Measurements from ENCODE around the gene DIDO1. TPM values are rescaled to one million over a fixed set of nuclear protein-coding genes. Genes with fewer than 3 reads are reported as not detected.

Gene DIDO1
- total and polyA plus RNA-seq, 9 of the 15 experiments (the other 6 are each of a cell fraction or from before 2014, with no cell fraction given) = 4.4 to 46.8 (median 31.2) TPM

- ChIA-PET CTCF (ENCODE audit: low intra/inter-chr PET ratio) (no interaction called here), POLR2A (interaction anchor here (0.6 to 3.1 kb wide), 3 partner anchors 15 to 335 kb away, joined by 3 to 14 read pairs (median 3); no protein-coding TSS in a partner anchor)
- FAIRE-seq (no peak), DNase-seq (ENCODE audit: extremely low read depth in 1 of 4, low spot score in 3 of 4) (no peak), ATAC-seq (no peak)
- no peaks in the 10 kb centered on the region for H3K9me3 ChIP-seq (replicated peaks; ENCODE audit: control insufficient read depth, insufficient read depth, low read depth, low read length)
- H3K9ac ChIP-seq (ENCODE audit: insufficient read depth in 1 of 2, low read depth in 2 of 2, low read length in 2 of 2) = peak overlapping the region in 1 of 2 experiments; percentile 47; a peak in 1 of 4 replicates
- no TSS peak for BruUV-seq (replicated peaks)
- no peaks in the 10 kb centered on the region for H3K27me3 ChIP-seq (ENCODE audit: control insufficient read depth in 2 of 2, insufficient read depth in 2 of 2, low read length in 2 of 2)
- peaks cover 100% of the 10 kb centered on the region for H3K79me2 ChIP-seq (ENCODE audit: control insufficient read depth, insufficient read depth, low read length)
- TF ChIP-seq FOXK2 (conservative IDR thresholded peaks at IDR 0.05 in 1 of 2, IDR thresholded peaks at IDR 0.05 in 1 of 2; ENCODE audit: low read depth in 2 of 2) (no peak), DNMT1 (IDR thresholded peaks at IDR 0.05) (no peak), STAG1 (CRISPR knock-in tag; IDR thresholded peaks at IDR 0.05; ENCODE audit: borderline replicate concordance) (0 out of 2 replicates have a peak, but pooled peaks have one; percentile 10)
- H2AFZ ChIP-seq (ENCODE audit: low read depth, low read length) = no peak overlapping the region
- H3K4me3 ChIP-seq = no peak overlapping the region
- in situ Hi-C loops (cut with MboI) = no loop called here
- WGBS (ENCODE audit: insufficient coverage, low coverage, missing lambda C conversion rate) = 77% methylated on average over 10 of the region's 10 CpGs
- no peak overlapping the region for H3K27ac ChIP-seq (ENCODE audit: extremely low read depth, low read depth, low read length)
- intact Hi-C loops (cut with micrococcal nuclease) = no loop called here
- peaks cover 29 to 48% of the 10 kb centered on the region in 2 experiments; a peak in 3 of 5 replicates for H3K4me1 ChIP-seq (replicated peaks in 1 of 2; ENCODE audit: control insufficient read depth in 2 of 2, insufficient read depth in 2 of 2, low read length in 2 of 2)
- peaks cover 82% of the 10 kb centered on the region for H4K20me1 ChIP-seq (replicated peaks; ENCODE audit: control insufficient read depth, insufficient read depth, low read length)
- peaks cover 18% of the 10 kb centered on the region for H3K9me1 ChIP-seq (ENCODE audit: control insufficient read depth, insufficient read depth, low read length)
- H3K36me3 ChIP-seq (ENCODE audit: control insufficient read depth, insufficient read depth, low read length) = peaks cover 17% of the 10 kb centered on the region; the same call in 2 of the 3 replicates
- no peak overlapping the region; the same call in 1 of the 2 replicates for H3K4me2 ChIP-seq (ENCODE audit: insufficient read depth, low read length)
Observed at GRCh38 chr20:62920039-62920645, 6.2 kb downstream of the DIDO1 start.

- Histone ChIP-seq H3K27me3 (ENCODE audit: control insufficient read depth in 2 of 2, insufficient read depth in 2 of 2, low read length in 2 of 2) (no peaks in the 10 kb centered on the region), H4K20me1 (replicated peaks; ENCODE audit: control insufficient read depth, insufficient read depth, low read length) (peaks cover 73% of the 10 kb centered on the region), H3K9ac (ENCODE audit: insufficient read depth in 1 of 2, low read depth in 2 of 2, low read length in 2 of 2) (no peak overlapping the region), H3K4me1 (replicated peaks in 1 of 2; ENCODE audit: control insufficient read depth in 2 of 2, insufficient read depth in 2 of 2, low read length in 2 of 2) (peaks cover 32 to 39% of the 10 kb centered on the region in 2 experiments; a peak in 3 of 5 replicates), H3K36me3 (ENCODE audit: control insufficient read depth, insufficient read depth, low read length) (peaks cover 17% of the 10 kb centered on the region), H3K9me1 (ENCODE audit: control insufficient read depth, insufficient read depth, low read length) (peaks cover 12% of the 10 kb centered on the region), H3K4me2 (ENCODE audit: insufficient read depth, low read length) (no peak overlapping the region), H3K27ac (ENCODE audit: extremely low read depth, low read depth, low read length) (no peak overlapping the region), H3K79me2 (ENCODE audit: control insufficient read depth, insufficient read depth, low read length) (peaks cover 100% of the 10 kb centered on the region), H3K9me3 (replicated peaks; ENCODE audit: control insufficient read depth, insufficient read depth, low read depth, low read length) (no peaks in the 10 kb centered on the region), H2AFZ (ENCODE audit: low read depth, low read length) (no peak overlapping the region), H3K4me3 (no peak overlapping the region)
- FAIRE-seq = no peak
- no TSS peak for BruUV-seq (replicated peaks)
- intact Hi-C loops (cut with micrococcal nuclease) (no loop called here), in situ Hi-C loops (cut with MboI) (no loop called here)
- no peak for DNase-seq (ENCODE audit: extremely low read depth in 1 of 4, low spot score in 3 of 4)
- CTCF ChIA-PET (ENCODE audit: low intra/inter-chr PET ratio) = no interaction called here
- no peak for TF ChIP-seq SNAPC5 (CRISPR knock-in tag; IDR thresholded peaks at IDR 0.05)
- no peak for TF ChIP-seq ZKSCAN3 (CRISPR knock-in tag; IDR thresholded peaks at IDR 0.05)
- POLR2A ChIA-PET = interaction anchor here (0.7 to 3.1 kb wide), 5 partner anchors 8 to 16 kb away, joined by 3 to 14 read pairs (median 4); no protein-coding TSS in a partner anchor
- ATAC-seq = no peak
- WGBS (ENCODE audit: insufficient coverage, low coverage, missing lambda C conversion rate) = 73% methylated on average over 6 of the region's 6 CpGs
Observed at GRCh38 chr20:62918831-62919230, 7.5 kb downstream of the DIDO1 start.

All from K562 (cell line).